HepG2 (cell line): Measurements from ENCODE around the gene TFDP1. TPM values are rescaled to one million over a fixed set of nuclear protein-coding genes. Genes with fewer than 3 reads are reported as not detected.

ENCODE experiments used
- ATAC-seq: fragments of 200-7000 bp; cut with Tn5 transposase; 3 replicates; pipeline ENCODE4 v1.9.1; 2020; ENCODE audit warnings: mild to moderate bottlenecking, moderate library complexity
- BruUV-seq: library from RNA; stranded (reverse); fragments of 400-500 nt; replicated peaks from 2 replicates; lab custom pipeline; 2021; lab: Mats Ljungman, UMichigan
- CTCF ChIA-PET: fragments of 300-600 bp; formaldehyde crosslinking; extraction: SDS; loops from one replicate; lab custom pipeline; 2021; ENCODE audit warnings: low total read pairs, inconsistent platforms, low intra/inter-chr PET ratio; lab: Yijun Ruan, JAX
- POLR2A ChIA-PET: fragments of 350-600 bp; sonication (Branson Sonifier 250); formaldehyde crosslinking; loops from one replicate; lab custom pipeline; 2020; ENCODE audit warnings: antibody characterized with exemption, inconsistent platforms; lab: Yijun Ruan, JAX
- DNase-seq: peaks from one replicate; pipeline ENCODE4 v3.0.0-alpha.2; 2015; ENCODE audit warnings: low spot score
- FAIRE-seq: peaks from 3 replicates; lab custom pipeline; 2011; peaks lifted over from hg19 to GRCh38; lab: Jason Lieb, UNC
- H2AFZ ChIP-seq: one replicate; pipeline ENCODE4 v1.6.1; 2011; ENCODE audit warnings: low read length, inconsistent platforms
- H3K27ac ChIP-seq: fragments of 300-600 bp; 3 replicates; pipeline ENCODE4 v1.8.0; 2011; ENCODE audit warnings: mixed run types, mild to moderate bottlenecking, mixed read lengths, low read length, inconsistent platforms; ENCODE audit not compliant: insufficient read depth; ENCODE audit errors: extremely low read length
- H3K27me3 ChIP-seq, 2 experiments: fragments of 200-600 bp in 1 of 2; 2 replicates in 1 of 2; 3 replicates in 1 of 2; pipeline versions ENCODE4 v1.6.0 to v1.8.0; 2011; ENCODE audit warnings: low read length in 2 of 2, mild to moderate bottlenecking in 2 of 2, moderate library complexity in 2 of 2, inconsistent platforms in 1 of 2; ENCODE audit not compliant: insufficient read depth in 2 of 2, control insufficient read depth in 1 of 2
- H3K36me3 ChIP-seq, 2 experiments: fragments of 200-600 bp in 1 of 2; replicated peaks in 1 of 2; 2 replicates in 1 of 2; 3 replicates in 1 of 2; pipeline versions ENCODE4 v1.5.1 to v1.8.0; 2011; ENCODE audit warnings: low read length in 2 of 2, inconsistent platforms in 1 of 2; ENCODE audit not compliant: insufficient read depth in 2 of 2, control insufficient read depth in 1 of 2
- H3K4me1 ChIP-seq: 2 replicates; pipeline ENCODE4 v1.5.1; 2012; ENCODE audit warnings: low read length, inconsistent platforms; ENCODE audit not compliant: insufficient read depth
- H3K4me2 ChIP-seq: 2 replicates; pipeline ENCODE4 v1.6.0; 2011; ENCODE audit warnings: low read depth, low read length, inconsistent platforms
- H3K4me3 ChIP-seq, 3 experiments: fragments of 200-600 bp in 1 of 3; sonication (generic), shearing (Covaris generic) in 1 of 3; replicated peaks in 1 of 3; 2 replicates each; pipeline ENCODE4 v1.5.1; 2011 to 2016; ENCODE audit warnings: low read length in 3 of 3, inconsistent platforms in 2 of 3, low read depth in 2 of 3, mild to moderate bottlenecking in 2 of 3, control low read depth in 1 of 3, mixed read lengths in 1 of 3; ENCODE audit not compliant: insufficient read depth in 1 of 3
- H3K79me2 ChIP-seq: one replicate; pipeline ENCODE4 v1.6.1; 2011; ENCODE audit warnings: low read length, inconsistent platforms; ENCODE audit not compliant: insufficient read depth
- H3K9ac ChIP-seq: 2 replicates; pipeline ENCODE4 v1.6.0; 2011; ENCODE audit warnings: mild to moderate bottlenecking, low read depth, low read length, inconsistent platforms; ENCODE audit not compliant: insufficient read depth
- H3K9me3 ChIP-seq: 2 replicates; pipeline ENCODE4 v1.5.1; 2012; ENCODE audit warnings: mild to moderate bottlenecking, low read length
- H4K20me1 ChIP-seq: 2 replicates; pipeline ENCODE4 v1.6.0; 2011; ENCODE audit warnings: inconsistent platforms, mild to moderate bottlenecking, low read length, moderate library complexity; ENCODE audit not compliant: insufficient read depth
- CAMTA2 ChIP-seq: sonication (generic); formaldehyde crosslinking; IDR thresholded peaks from 2 replicates; pipeline ENCODE4 v1.4.0; 2020; ENCODE audit warnings: mild to moderate bottlenecking, missing genetic modification reagents, borderline replicate concordance
- MTF1 ChIP-seq: sonication (generic); formaldehyde crosslinking; IDR thresholded peaks from 2 replicates; pipeline ENCODE4 v1.5.0; 2020; ENCODE audit warnings: missing genetic modification reagents
- RAD21 ChIP-seq: fragments of 450-650 bp; formaldehyde crosslinking; IDR thresholded peaks from 2 replicates; pipeline ENCODE4 v1.5.0; 2020; ENCODE audit warnings: mild to moderate bottlenecking
- ZNF101 ChIP-seq: sonication (generic); formaldehyde crosslinking; IDR thresholded peaks from 2 replicates; pipeline ENCODE4 v1.4.0; 2020; ENCODE audit warnings: mild to moderate bottlenecking, low read depth, missing genetic modification reagents, borderline replicate concordance
- ZNF850 ChIP-seq: sonication (generic); formaldehyde crosslinking; conservative IDR thresholded peaks from 2 replicates; pipeline ENCODE4 v1.9.0; 2021; ENCODE audit warnings: mild to moderate bottlenecking, missing genetic modification reagents
- WGBS: methylation state at CpG from one replicate; pipeline ENCODE4 v1.1.6; 2017; ENCODE audit warnings: low lambda C conversion rate; 5-methylcytosine and 5-hydroxymethylcytosine counted together
- in situ Hi-C: cut with HindIII; loops from 2 replicates; pipeline ENCODE4 v1.10.0; 2017; ENCODE audit warnings: low pct_unique_long_range_greater_than_20kb; ENCODE audit not compliant: extremely low pct_ligation_motif_present
- intact Hi-C: fragments of 100-400 bp; cut with micrococcal nuclease; formaldehyde crosslinking; loops from one replicate; pipeline ENCODE4 v1.10.0; 2022; ENCODE audit not compliant: unreplicated experiment
- polyA plus RNA-seq, 8 experiments: library from polyadenylated mRNA; depleted of rRNA in 3 of 8; stranded (reverse) in 7 of 8; unstranded in 1 of 8; fragments of >200 nt; fragmentation: Illumina TruSeq in 4 of 8; extraction: Trizol in 4 of 8; gene quantifications; 2 replicates each; pipeline versions ENCODE4 v1.2.1 to v1.2.3, GENCODE V29; 2011 to 2016; ENCODE audit warnings: low read depth in 4 of 8, missing spikeins in 1 of 8, mixed read lengths in 1 of 8; ENCODE audit not compliant: insufficient read depth in 1 of 8
- total RNA-seq, 5 experiments: library from RNA; depleted of rRNA; stranded (reverse); fragments of >200 nt; fragmentation: Illumina TruSeq; extraction: Trizol; gene quantifications; 2 replicates each; pipeline ENCODE4 v1.2.3, GENCODE V29; 2016; ENCODE audit warnings: low read depth in 1 of 5
- TF ChIP-seq, protein P1 (sequence below): IDR thresholded peaks from 2 replicates; pipeline ENCODE4 v1.6.1; 2016; ENCODE audit warnings: low read depth, missing genetic modification reagents, missing compliant biosample characterization
- TF ChIP-seq, protein P2 (sequence below): sonication (generic); formaldehyde crosslinking; IDR thresholded peaks from 2 replicates; pipeline ENCODE4 v1.8.1; 2022; ENCODE audit warnings: mild to moderate bottlenecking, missing genetic modification reagents
- TF ChIP-seq, protein P3 (sequence below): sonication (generic); formaldehyde crosslinking; IDR thresholded peaks from 2 replicates; pipeline ENCODE4 v1.4.0; 2020; ENCODE audit warnings: missing genetic modification reagents

TFDP1 gene
- total and polyA plus RNA-seq, 2 of the 13 experiments (the other 11 are each of a cell fraction or from before 2014, with no cell fraction given): 38.0 to 84.2 TPM

DNA sequence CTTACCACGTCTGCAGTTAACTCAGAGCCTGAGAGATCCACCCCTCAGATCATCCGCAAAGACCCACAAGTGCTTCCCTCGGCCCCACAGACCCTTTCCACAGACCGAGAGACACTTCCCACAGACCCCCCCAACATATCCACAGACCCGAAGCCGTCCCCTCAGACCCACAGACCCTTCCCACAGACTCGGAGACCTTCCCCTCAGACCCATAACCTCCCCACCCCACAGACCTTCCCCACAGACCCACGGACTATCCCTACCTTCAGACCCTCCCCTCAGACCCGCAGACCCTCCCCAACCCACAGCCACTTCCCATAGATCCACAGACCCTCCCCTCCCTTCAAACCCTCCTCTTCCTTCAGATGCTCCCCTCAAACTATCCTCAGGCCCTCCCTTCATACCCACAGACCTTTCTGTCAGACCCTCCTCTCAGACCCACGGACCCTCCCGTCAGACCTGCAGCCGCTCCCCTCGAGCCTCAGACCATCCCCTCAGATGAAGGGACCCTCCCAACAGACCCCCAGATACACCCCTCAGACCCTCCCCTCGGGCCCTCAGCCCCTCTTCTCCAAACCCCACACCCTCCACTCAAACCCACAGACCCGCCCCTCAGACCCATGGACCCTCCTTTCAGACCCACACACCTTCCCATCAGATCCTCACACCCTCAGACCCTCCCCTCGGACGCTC is 20.1 kb upstream of the TFDP1 start:
- no peak overlapping the region for H3K9ac ChIP-seq
- CTCF ChIA-PET: no interaction called here
- no peak overlapping the region for H3K27ac ChIP-seq
- intact Hi-C loops: loop anchor here (5.0 kb wide), 1 partner anchor 72 kb away; the partner anchor contains the start of gene DCUN1D2
- H4K20me1 ChIP-seq: no peaks in the 10 kb centered on the region
- TF ChIP-seq, protein P1, sequence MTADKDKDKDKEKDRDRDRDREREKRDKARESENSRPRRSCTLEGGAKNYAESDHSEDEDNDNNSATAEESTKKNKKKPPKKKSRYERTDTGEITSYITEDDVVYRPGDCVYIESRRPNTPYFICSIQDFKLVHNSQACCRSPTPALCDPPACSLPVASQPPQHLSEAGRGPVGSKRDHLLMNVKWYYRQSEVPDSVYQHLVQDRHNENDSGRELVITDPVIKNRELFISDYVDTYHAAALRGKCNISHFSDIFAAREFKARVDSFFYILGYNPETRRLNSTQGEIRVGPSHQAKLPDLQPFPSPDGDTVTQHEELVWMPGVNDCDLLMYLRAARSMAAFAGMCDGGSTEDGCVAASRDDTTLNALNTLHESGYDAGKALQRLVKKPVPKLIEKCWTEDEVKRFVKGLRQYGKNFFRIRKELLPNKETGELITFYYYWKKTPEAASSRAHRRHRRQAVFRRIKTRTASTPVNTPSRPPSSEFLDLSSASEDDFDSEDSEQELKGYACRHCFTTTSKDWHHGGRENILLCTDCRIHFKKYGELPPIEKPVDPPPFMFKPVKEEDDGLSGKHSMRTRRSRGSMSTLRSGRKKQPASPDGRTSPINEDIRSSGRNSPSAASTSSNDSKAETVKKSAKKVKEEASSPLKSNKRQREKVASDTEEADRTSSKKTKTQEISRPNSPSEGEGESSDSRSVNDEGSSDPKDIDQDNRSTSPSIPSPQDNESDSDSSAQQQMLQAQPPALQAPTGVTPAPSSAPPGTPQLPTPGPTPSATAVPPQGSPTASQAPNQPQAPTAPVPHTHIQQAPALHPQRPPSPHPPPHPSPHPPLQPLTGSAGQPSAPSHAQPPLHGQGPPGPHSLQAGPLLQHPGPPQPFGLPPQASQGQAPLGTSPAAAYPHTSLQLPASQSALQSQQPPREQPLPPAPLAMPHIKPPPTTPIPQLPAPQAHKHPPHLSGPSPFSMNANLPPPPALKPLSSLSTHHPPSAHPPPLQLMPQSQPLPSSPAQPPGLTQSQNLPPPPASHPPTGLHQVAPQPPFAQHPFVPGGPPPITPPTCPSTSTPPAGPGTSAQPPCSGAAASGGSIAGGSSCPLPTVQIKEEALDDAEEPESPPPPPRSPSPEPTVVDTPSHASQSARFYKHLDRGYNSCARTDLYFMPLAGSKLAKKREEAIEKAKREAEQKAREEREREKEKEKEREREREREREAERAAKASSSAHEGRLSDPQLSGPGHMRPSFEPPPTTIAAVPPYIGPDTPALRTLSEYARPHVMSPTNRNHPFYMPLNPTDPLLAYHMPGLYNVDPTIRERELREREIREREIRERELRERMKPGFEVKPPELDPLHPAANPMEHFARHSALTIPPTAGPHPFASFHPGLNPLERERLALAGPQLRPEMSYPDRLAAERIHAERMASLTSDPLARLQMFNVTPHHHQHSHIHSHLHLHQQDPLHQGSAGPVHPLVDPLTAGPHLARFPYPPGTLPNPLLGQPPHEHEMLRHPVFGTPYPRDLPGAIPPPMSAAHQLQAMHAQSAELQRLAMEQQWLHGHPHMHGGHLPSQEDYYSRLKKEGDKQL (CRISPR knock-in tag): no peak
- TF ChIP-seq ZNF850 (CRISPR knock-in tag) (no peak), MTF1 (CRISPR knock-in tag) (no peak), ZNF101 (CRISPR knock-in tag) (no peak), CAMTA2 (no peak), RAD21 (CRISPR knock-in tag) (no peak)
- TF ChIP-seq, protein P2, sequence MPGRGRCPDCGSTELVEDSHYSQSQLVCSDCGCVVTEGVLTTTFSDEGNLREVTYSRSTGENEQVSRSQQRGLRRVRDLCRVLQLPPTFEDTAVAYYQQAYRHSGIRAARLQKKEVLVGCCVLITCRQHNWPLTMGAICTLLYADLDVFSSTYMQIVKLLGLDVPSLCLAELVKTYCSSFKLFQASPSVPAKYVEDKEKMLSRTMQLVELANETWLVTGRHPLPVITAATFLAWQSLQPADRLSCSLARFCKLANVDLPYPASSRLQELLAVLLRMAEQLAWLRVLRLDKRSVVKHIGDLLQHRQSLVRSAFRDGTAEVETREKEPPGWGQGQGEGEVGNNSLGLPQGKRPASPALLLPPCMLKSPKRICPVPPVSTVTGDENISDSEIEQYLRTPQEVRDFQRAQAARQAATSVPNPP (CRISPR knock-in tag): no peak
- TF ChIP-seq, protein P3, sequence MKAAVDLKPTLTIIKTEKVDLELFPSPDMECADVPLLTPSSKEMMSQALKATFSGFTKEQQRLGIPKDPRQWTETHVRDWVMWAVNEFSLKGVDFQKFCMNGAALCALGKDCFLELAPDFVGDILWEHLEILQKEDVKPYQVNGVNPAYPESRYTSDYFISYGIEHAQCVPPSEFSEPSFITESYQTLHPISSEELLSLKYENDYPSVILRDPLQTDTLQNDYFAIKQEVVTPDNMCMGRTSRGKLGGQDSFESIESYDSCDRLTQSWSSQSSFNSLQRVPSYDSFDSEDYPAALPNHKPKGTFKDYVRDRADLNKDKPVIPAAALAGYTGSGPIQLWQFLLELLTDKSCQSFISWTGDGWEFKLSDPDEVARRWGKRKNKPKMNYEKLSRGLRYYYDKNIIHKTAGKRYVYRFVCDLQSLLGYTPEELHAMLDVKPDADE (CRISPR knock-in tag): no peak
- 67% methylated on average over 17 of the region's 17 CpGs for WGBS
- peaks cover 27% of the 10 kb centered on the region for H3K4me1 ChIP-seq
- H3K4me3 ChIP-seq: no peak overlapping the region
- POLR2A ChIA-PET: no interaction called here
- H3K79me2 ChIP-seq: no peaks in the 10 kb centered on the region
- H2AFZ ChIP-seq: no peak overlapping the region
- no peaks in the 10 kb centered on the region for H3K36me3 ChIP-seq
- ATAC-seq: no peak
- no peaks in the 10 kb centered on the region for H3K9me3 ChIP-seq
- no peak for DNase-seq
- no peak overlapping the region for H3K4me2 ChIP-seq
- in situ Hi-C loops: loop anchor here (5.0 kb wide), 1 partner anchor 107 kb away; no protein-coding TSS in a partner anchor
- no peaks in the 10 kb centered on the region for H3K27me3 ChIP-seq
- no TSS peak for BruUV-seq
- FAIRE-seq: no peak
